HG03457 (cell line): ENCODE data around the gene CAB39.

ENCODE experiments used
- ATAC-seq: cut with Tn5 transposase; IDR thresholded peaks from one replicate; pipeline ENCODE4 v1.9.1; 2021; ENCODE audit warnings: moderate number of reproducible peaks; ENCODE audit not compliant: unreplicated experiment

CAB39 gene

GRCh38 chr2:230811508-230811907 is 98.9 kb downstream of the CAB39 start:
- ATAC-seq, result no peak

DNA sequence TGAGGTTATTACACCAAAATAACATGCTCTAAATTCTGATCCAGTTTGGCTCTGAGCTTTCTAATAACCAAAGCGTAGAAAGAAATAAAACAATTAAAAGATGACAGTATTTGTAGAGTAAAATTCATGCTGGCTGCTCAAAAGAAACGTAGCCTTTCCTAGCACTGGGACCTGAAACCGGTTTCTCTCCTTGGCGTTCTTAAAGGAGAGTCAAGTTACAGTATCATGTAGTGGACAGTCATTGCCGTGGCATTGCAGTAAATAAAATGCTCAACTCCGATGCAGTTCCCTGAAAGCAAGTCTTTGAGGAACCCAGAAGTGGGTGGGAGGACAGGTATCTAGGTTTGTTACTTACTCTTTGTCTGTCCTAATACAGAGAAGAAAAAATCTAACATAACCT is 99.4 kb downstream of the CAB39 start:
- ATAC-seq, result no peak

DNA sequence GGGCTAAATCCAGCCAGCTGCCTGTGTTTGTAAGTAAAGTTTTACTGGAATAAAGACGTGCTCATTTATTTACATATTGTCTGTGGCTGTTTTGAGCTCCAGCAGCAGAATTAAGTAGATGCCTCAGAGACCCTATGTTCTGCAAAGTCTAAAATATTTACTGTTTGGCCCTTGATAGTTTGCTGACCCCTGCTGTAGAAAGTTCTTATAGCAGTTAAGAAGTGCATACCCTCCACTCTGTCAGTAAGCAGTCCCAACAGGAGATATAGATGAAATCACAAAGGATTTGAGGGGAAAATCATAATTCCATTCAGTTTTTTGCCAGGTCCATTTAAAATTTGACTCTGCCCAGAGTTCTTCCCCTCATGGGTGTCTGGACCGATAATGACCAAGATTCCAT is 102.0 kb downstream of the CAB39 start:
- ATAC-seq, result no peak

DNA sequence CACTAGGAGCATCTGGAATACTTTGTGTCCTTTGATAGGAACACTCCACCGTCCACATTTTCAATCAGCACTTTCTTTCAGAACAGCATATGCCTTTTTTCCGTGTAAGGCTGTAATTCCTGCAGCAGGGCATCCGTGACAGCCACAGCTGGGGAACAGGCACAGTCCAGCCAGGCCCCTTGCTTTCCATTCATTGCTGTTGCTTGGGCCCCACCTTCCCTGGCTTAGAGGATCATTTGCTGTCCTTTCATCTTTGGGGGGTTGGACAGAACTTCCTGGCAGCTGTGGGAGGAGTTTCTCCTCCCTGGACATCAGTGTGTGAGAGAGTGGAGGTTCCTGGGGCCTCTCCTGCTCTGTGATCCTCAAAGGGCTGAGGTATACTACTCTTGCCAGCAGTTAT is 102.4 kb downstream of the CAB39 start:
- ATAC-seq, result no peak

DNA sequence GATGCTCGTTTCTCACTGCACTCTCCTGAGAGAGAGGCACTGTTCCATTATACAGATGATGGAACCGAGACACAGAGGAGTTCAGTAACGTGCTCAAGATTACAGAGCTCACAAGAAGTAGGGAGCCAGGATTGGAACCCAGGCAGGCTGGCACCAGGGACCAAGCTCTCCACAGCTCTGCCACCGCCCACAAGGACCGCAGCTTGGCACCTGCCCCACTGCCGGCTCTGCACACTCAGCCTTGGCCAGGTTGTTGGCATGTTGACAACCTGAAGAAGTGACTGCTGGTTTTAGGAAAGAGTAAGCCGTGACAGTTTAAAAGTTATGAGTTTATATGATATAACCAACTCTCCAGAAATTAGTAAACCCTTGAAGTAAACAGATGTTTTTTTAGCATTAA is 104.1 kb downstream of the CAB39 start:
- ATAC-seq, result no peak

- no peak for ATAC-seq
These were observed 106.8 kb downstream of the CAB39 start for GRCh38 chr2:230819433-230819832.

GRCh38 chr2:230821261-230821990 is 108.8 kb downstream of the CAB39 start:
- ATAC-seq, result no peak

DNA sequence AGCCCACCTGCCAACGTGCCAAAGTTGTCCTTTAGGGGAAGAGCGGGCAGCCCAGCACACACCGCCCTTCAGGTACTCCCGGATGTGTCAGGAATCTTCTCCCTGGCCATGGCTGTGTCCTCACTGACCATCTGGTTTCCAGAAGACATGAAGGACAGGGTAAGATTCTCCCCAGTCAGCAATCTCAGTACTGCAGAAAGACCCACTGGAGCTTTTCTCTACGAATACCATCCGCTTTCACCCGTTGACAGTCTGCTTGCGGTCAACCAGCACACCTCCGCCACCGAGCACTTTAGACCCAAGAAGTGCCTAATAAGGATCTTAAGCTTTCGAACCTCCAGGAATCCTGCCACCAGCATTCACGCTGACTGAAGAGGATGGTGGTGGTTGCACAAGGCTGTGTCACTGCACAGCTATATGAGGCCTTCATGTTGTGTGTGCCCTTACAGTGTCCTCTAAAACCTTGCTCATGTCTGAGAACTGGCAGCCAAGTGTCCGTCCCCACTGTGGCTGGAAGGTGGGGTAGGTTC is 109.4 kb downstream of the CAB39 start:
- ATAC-seq, result no peak

GRCh38 chr2:230823264-230823964 is 110.8 kb downstream of the CAB39 start:
- ATAC-seq, result no peak

DNA sequence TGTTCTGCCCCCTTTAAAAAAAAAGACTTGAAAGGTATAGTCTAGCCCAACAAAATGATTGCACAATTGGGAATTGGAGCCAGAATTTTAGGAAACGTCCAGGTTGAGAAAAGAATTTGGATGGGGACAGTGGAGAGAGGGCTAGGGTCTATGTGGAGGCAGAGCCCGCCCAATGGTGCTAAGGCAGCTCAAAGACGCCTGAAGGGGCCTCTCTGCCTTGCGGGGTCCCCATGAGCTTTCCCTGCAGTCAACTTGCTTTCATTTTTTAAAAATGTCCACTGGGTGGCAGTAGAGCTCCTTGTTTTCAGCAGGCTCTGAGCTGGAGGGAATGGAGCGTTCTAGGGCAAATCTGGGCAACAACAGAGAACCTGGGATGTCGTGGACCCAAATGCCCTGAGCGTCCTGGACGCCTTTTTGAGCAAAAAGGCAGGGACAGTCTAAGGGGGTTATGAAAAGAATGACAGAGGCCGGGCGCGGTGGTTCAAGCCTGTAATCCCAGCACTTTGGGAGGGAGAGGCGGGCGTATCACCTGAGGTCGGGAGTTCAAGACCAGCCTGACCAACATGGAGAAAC is 111.8 kb downstream of the CAB39 start:
- no peak for ATAC-seq

GRCh38 chr2:230825354-230825753 is 112.7 kb downstream of the CAB39 start:
- ATAC-seq, result no peak

GRCh38 chr2:230827774-230828271 is 115.2 kb downstream of the CAB39 start:
- no peak for ATAC-seq

DNA sequence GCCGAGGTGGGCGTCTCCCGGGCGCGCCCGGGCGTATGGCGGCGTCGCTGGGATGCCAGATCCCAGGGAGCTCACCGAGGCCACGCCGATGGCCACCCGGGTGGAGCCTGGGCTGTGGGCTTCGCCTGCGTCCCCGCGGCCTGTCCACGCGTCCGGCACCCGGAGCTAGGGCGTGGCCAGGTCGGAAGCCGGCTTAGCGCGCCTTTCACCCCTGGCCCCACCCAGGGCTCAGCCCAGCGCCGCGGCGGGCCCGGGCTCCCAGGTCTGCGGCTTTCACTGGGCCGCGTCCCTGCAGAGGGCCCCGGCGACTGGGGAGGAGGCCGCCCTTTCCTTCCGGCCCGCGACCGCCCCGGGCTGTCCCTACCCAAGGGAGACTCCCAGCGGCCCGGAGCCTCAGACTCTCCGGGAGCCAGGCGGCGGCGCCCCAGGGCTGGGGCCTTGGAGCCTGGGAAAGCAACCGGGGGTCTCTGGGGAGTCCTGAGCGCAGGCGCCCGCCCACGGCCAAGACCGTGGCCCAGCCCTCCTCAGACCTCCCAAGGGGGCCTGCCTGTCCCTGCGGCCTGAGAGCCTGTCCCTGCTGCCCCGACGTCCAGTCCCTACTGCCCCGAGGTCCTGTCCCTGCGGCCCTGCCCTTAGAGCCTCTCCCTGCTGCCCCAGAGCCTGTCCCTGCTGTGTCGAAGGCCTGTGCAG is 115.8 kb downstream of the CAB39 start:
- ATAC-seq, result no peak

DNA sequence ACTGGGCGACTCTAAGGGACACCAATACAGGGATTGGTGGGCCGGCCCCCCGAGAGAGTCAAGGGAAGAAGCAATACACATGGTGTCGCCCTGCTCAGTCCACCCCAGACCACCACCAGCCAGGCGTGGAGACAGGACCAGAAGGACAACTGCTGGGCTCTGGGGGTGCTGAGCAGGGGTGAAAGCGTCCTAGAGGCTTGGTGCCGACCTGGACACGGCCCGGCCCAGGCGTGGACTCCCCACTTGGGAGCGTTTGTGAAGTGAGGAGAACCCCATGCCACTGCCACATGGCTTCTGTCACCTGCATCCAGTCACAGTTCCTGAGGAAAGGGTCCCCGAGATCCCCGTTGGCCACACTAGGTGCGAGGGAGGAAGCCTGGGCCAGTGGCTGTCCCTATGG is 116.7 kb downstream of the CAB39 start:
- ATAC-seq, result no peak

GRCh38 chr2:230829959-230830358 is 117.3 kb downstream of the CAB39 start:
- ATAC-seq, result no peak

GRCh38 chr2:230830428-230830827 is 117.8 kb downstream of the CAB39 start:
- ATAC-seq, result no peak

GRCh38 chr2:230840301-230840700 is 127.7 kb downstream of the CAB39 start:
- ATAC-seq, result no peak

- ATAC-seq, result no peak
These were observed 129.8 kb downstream of the CAB39 start for GRCh38 chr2:230842473-230842872.

DNA sequence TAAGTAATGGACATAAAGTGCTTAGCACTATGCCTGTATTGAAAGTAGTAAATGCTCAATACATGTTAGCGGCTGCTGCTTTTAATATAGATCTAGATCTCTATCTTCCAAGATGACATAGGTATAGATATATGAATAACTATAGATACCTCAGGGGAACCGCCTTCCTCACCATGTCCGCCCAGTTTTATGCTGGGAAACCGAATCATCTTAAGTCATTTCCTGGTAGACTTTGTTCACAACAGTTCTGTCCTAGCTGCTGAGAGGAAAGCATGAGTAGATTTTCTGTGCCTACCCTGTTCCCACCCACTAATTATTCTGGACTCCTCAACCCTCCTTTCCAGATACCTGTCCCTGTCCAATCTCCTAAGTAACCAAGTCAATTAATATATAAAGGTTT is 130.5 kb downstream of the CAB39 start:
- no peak for ATAC-seq

- no peak for ATAC-seq
These were observed 133.7 kb downstream of the CAB39 start for GRCh38 chr2:230846360-230846759.

DNA sequence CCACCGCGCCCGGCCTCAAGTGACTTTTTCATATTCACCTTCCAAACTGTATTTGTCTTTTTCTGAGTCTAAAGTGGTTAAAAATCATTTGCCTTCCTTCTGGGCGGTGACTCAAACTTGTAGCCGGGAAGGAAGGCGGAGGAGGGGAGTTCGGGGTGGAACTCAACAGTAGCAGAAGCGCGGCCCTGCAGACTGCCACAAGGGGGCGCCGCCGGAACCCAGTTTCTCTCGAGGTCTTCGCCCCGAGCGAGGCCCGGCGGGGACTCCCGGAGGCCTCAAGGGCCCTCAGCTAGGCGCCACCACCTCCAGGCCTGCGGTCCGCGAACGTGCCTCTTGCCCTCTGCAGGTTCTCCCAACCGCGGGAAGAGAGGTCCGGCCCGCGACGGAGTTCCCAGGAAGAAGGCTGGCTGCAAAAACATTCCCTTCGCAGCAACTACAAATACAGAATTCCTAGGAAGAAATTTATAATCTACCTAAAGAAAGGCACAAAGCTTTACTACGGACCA is 135.3 kb downstream of the CAB39 start:
- ATAC-seq, result peak; percentile 81
